Mucosa of descending colon (tissue), 3 donors: Measurements from ENCODE around the gene LRCOL1. TPM values are rescaled to one million over a fixed set of nuclear protein-coding genes. Genes with fewer than 3 reads are reported as not detected.

Source experiments
- ATAC-seq: fragments of 200-7000 bp; cut with Tn5 transposase; one replicate; pipeline ENCODE4 v1.9.1; 2020; ENCODE audit warnings: mild to moderate bottlenecking, moderate library complexity
- DNase-seq, 3 donors: peaks; one replicate each; pipeline ENCODE4 v3.0.0-alpha.2; 2020
- H3K36me3 ChIP-seq: fragments of 200-600 bp; one replicate; pipeline ENCODE4 v1.8.0; 2021; ENCODE audit warnings: low read depth, mild to moderate bottlenecking
- H3K4me1 ChIP-seq: fragments of 200-600 bp; one replicate; pipeline ENCODE4 v1.8.0; 2021; ENCODE audit warnings: low read depth, mild to moderate bottlenecking
- H3K4me3 ChIP-seq: fragments of 200-600 bp; one replicate; pipeline ENCODE4 v1.8.0; 2021; ENCODE audit warnings: mild to moderate bottlenecking
- H3K9me3 ChIP-seq: fragments of 200-600 bp; one replicate; pipeline ENCODE4 v1.8.0; 2021; ENCODE audit warnings: mild to moderate bottlenecking
- CTCF ChIP-seq: fragments of 200-600 bp; IDR thresholded peaks from one replicate; pipeline ENCODE4 v1.8.0; 2022; ENCODE audit warnings: antibody characterized with exemption, mild to moderate bottlenecking
- intact Hi-C, 2 donors: fragments of 100-400 bp; cut with DNase I in 1 of 2; cut with micrococcal nuclease in 1 of 2; formaldehyde crosslinking; loops; one replicate each; pipeline versions ENCODE4 v1.11.0 to v1.11.1; 2022; cut with DNase I, micrococcal nuclease
- total RNA-seq, 3 donors: library from RNA; stranded (reverse); fragmentation: NEBNext Ultra II Directional in 2 of 3; extraction: Animal tissue kit (Norgen Biotek cat#: 25700) in 2 of 3; gene quantifications; one replicate each; pipeline versions ENCODE4 v1.2.1 to v1.2.4, GENCODE V29; 2021 to 2023
- donor health status: DM: no; HTN: no; CAD: no; lungs with moderate emphysema.
- donor health status: DM: no; HTN: no; CAD: no.
- donor health status: DM: no; HTN: yes; CAD: no.

Gene LRCOL1
- total RNA-seq, 3 donors from 2014 or later, result not detected

- no peak overlapping the region for H3K4me3 ChIP-seq
- ATAC-seq, result no peak
- peaks cover 9% of the 10 kb centered on the region for H3K4me1 ChIP-seq
- no peak for TF ChIP-seq CTCF
- intact Hi-C loops, result no loop called here
- DNase-seq, result no peak
- H3K9me3 ChIP-seq, result no peaks in the 10 kb centered on the region
- H3K36me3 ChIP-seq, result no peaks in the 10 kb centered on the region
Measured at GRCh38 chr12:132565365-132565764, 45.0 kb downstream of the LRCOL1 start.

- Histone ChIP-seq H3K4me1 (peaks cover 12% of the 10 kb centered on the region), H3K4me3 (no peak overlapping the region), H3K9me3 (no peaks in the 10 kb centered on the region), H3K36me3 (no peaks in the 10 kb centered on the region)
- intact Hi-C loops, result no loop called here
- DNase-seq (no peak), ATAC-seq (no peak)
- TF ChIP-seq CTCF, result no peak
Measured at GRCh38 chr12:132563911-132564310, 46.5 kb downstream of the LRCOL1 start.

GRCh38 chr12:132562489-132563021 lies 47.8 kb downstream of the LRCOL1 start:
- Histone ChIP-seq H3K4me3 (no peak overlapping the region), H3K4me1 (peaks cover 12% of the 10 kb centered on the region), H3K36me3 (no peaks in the 10 kb centered on the region), H3K9me3 (no peaks in the 10 kb centered on the region)
- TF ChIP-seq CTCF, result no peak
- no peak for ATAC-seq
- intact Hi-C loops, result no loop called here
- no peak for DNase-seq

- no peak for TF ChIP-seq CTCF
- Histone ChIP-seq H3K4me1 (peaks cover 12% of the 10 kb centered on the region), H3K4me3 (no peak overlapping the region), H3K9me3 (no peaks in the 10 kb centered on the region), H3K36me3 (no peaks in the 10 kb centered on the region)
- intact Hi-C loops, result no loop called here
- ATAC-seq (no peak), DNase-seq (peak in 2 of 3 donors; percentile 46 to 47)
Measured at GRCh38 chr12:132561427-132562156, 48.8 kb downstream of the LRCOL1 start.

GRCh38 chr12:132560614-132561426 lies 49.6 kb downstream of the LRCOL1 start:
- peaks cover 12% of the 10 kb centered on the region for H3K4me1 ChIP-seq
- DNase-seq (peak; percentile 73 to 81 (median 79)), ATAC-seq (peak; percentile 83)
- no peaks in the 10 kb centered on the region for H3K9me3 ChIP-seq
- TF ChIP-seq CTCF, result peak; percentile 72
- H3K36me3 ChIP-seq, result no peaks in the 10 kb centered on the region
- peak overlapping the region; percentile 34 for H3K4me3 ChIP-seq
- intact Hi-C loops, result no loop called here
